ENCODE measurements around the gene KYAT1. TPM values are rescaled to one million over a fixed set of nuclear protein-coding genes. Genes with fewer than 3 reads are reported as not detected.
A peak's percentile ranks its signal among the peaks of the same experiment; 100 is the strongest.

The KYAT1 gene
- total and polyA plus RNA-seq, 2 of the 13 experiments (the other 11 are each of a cell fraction or from before 2014, with no cell fraction given), result 9.2 to 46.5 TPM

GRCh38 chr9:128838338-128838737, 43.4 kb downstream of the KYAT1 start (continued):
- no peak; the same call in 1 of the 2 replicates for TF ChIP-seq ZNF619 (CRISPR knock-in tag; IDR thresholded peaks at IDR 0.05)
- TF ChIP-seq MTF2 (CRISPR knock-in tag; IDR thresholded peaks at IDR 0.05; ENCODE audit: borderline replicate concordance), result no peak
- no peak for TF ChIP-seq JUNB (CRISPR knock-in tag; IDR thresholded peaks at IDR 0.05; ENCODE audit: borderline replicate concordance)
- no peak for TF ChIP-seq ZNF816 (CRISPR knock-in tag; IDR thresholded peaks at IDR 0.05; ENCODE audit: borderline replicate concordance)
- no peak for TF ChIP-seq ZNF598 (CRISPR knock-in tag; IDR thresholded peaks at IDR 0.05; ENCODE audit: borderline replicate concordance)
- TF ChIP-seq, protein P1, sequence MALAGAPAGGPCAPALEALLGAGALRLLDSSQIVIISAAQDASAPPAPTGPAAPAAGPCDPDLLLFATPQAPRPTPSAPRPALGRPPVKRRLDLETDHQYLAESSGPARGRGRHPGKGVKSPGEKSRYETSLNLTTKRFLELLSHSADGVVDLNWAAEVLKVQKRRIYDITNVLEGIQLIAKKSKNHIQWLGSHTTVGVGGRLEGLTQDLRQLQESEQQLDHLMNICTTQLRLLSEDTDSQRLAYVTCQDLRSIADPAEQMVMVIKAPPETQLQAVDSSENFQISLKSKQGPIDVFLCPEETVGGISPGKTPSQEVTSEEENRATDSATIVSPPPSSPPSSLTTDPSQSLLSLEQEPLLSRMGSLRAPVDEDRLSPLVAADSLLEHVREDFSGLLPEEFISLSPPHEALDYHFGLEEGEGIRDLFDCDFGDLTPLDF (CRISPR knock-in tag; IDR thresholded peaks at IDR 0.05), result no peak
- no peak for TF ChIP-seq ZNF777 (CRISPR knock-in tag; IDR thresholded peaks at IDR 0.05)
- 0 out of 2 replicates have a peak, but pooled peaks have one; percentile 20 for TF ChIP-seq ZBTB43 (CRISPR knock-in tag; conservative IDR thresholded peaks at IDR 0.05)
- TF ChIP-seq ISL2 (CRISPR knock-in tag; IDR thresholded peaks at IDR 0.05), result peak; percentile 56
- TF ChIP-seq PPARG (CRISPR knock-in tag; conservative IDR thresholded peaks at IDR 0.05), result peak; percentile 82
- no peak for TF ChIP-seq SIN3A (IDR thresholded peaks at IDR 0.05; ENCODE audit: borderline replicate concordance, low read depth, low read length)
- no peak for TF ChIP-seq GPN1 (CRISPR knock-in tag; IDR thresholded peaks at IDR 0.05; ENCODE audit: borderline replicate concordance)
- no peak for TF ChIP-seq ATF7 (IDR thresholded peaks at IDR 0.05)
- TF ChIP-seq ATF7 (CRISPR knock-in tag; IDR thresholded peaks at IDR 0.05), result no peak
- no peak for TF ChIP-seq CBX2 (IDR thresholded peaks at IDR 0.05; ENCODE audit: low read depth, low read length)
- TF ChIP-seq CBX2 (CRISPR knock-in tag; IDR thresholded peaks at IDR 0.05; ENCODE audit: low read depth), result no peak
- no peak for TF ChIP-seq ZFP82 (CRISPR knock-in tag; IDR thresholded peaks at IDR 0.05; ENCODE audit: borderline replicate concordance)
- TF ChIP-seq, protein P2, sequence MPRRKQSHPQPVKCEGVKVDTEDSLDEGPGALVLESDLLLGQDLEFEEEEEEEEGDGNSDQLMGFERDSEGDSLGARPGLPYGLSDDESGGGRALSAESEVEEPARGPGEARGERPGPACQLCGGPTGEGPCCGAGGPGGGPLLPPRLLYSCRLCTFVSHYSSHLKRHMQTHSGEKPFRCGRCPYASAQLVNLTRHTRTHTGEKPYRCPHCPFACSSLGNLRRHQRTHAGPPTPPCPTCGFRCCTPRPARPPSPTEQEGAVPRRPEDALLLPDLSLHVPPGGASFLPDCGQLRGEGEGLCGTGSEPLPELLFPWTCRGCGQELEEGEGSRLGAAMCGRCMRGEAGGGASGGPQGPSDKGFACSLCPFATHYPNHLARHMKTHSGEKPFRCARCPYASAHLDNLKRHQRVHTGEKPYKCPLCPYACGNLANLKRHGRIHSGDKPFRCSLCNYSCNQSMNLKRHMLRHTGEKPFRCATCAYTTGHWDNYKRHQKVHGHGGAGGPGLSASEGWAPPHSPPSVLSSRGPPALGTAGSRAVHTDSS (CRISPR knock-in tag; conservative IDR thresholded peaks at IDR 0.05), result no peak
- no peak for TF ChIP-seq GZF1 (CRISPR knock-in tag; IDR thresholded peaks at IDR 0.05)
- TF ChIP-seq ZFY (CRISPR knock-in tag; IDR thresholded peaks at IDR 0.05), result peak; percentile 68; the same call in 1 of the 2 replicates
- TF ChIP-seq ZNF792 (CRISPR knock-in tag; IDR thresholded peaks at IDR 0.05), result peak; percentile 50; the same call in 1 of the 2 replicates
- no peak for TF ChIP-seq GATA4 (IDR thresholded peaks at IDR 0.05; ENCODE audit: borderline replicate concordance, low read depth)
- TF ChIP-seq ZFP1 (CRISPR knock-in tag; IDR thresholded peaks at IDR 0.05), result peak; percentile 31; the same call in 1 of the 2 replicates
- TF ChIP-seq ZNF431 (CRISPR knock-in tag; IDR thresholded peaks at IDR 0.05; ENCODE audit: borderline replicate concordance, low read depth), result no peak
- TF ChIP-seq CBX1 (IDR thresholded peaks at IDR 0.05; ENCODE audit: low read depth), result no peak
- TF ChIP-seq GATAD2A (CRISPR knock-in tag; IDR thresholded peaks at IDR 0.05), result peak; percentile 69
- no peak for TF ChIP-seq ARID2 (CRISPR knock-in tag; IDR thresholded peaks at IDR 0.05; ENCODE audit: borderline replicate concordance)
- TF ChIP-seq PAF1 (CRISPR knock-in tag; IDR thresholded peaks at IDR 0.05), result no peak
- TF ChIP-seq SALL2 (CRISPR knock-in tag; IDR thresholded peaks at IDR 0.05), result no peak
- no peak for TF ChIP-seq CAMTA2 (CRISPR knock-in tag; IDR thresholded peaks at IDR 0.05; ENCODE audit: borderline replicate concordance)
- TF ChIP-seq MTA1 (CRISPR knock-in tag; IDR thresholded peaks at IDR 0.05; ENCODE audit: borderline replicate concordance), result peak; percentile 62
